GM20431 (cell line): ENCODE results near the gene ISYNA1.

Source experiments
- in situ Hi-C: fragments of 300-500 bp; cut with MseI, MboI; formaldehyde crosslinking; loops from one replicate; pipeline ENCODE4 v1.15.0; 2020; ENCODE audit warnings: low sequenced_read_pairs; ENCODE audit not compliant: unreplicated experiment

Gene ISYNA1

GRCh38 chr19:18401580-18402112 lies 36.3 kb downstream of the ISYNA1 start:
- in situ Hi-C loops, result no loop called here

- in situ Hi-C loops, result no loop called here
Measured at GRCh38 chr19:18399008-18399407, 38.9 kb downstream of the ISYNA1 start.

- in situ Hi-C loops, result no loop called here
Measured at GRCh38 chr19:18397242-18398202, 40.4 kb downstream of the ISYNA1 start, which contains the start of gene LRRC25. Gene LRRC25 (minus strand): TSS chr19:18397622. CDS start chr19:18396963, 659 bp downstream.

GRCh38 chr19:18396471-18397241 lies 41.3 kb downstream of the ISYNA1 start:
- in situ Hi-C loops, result no loop called here

DNA sequence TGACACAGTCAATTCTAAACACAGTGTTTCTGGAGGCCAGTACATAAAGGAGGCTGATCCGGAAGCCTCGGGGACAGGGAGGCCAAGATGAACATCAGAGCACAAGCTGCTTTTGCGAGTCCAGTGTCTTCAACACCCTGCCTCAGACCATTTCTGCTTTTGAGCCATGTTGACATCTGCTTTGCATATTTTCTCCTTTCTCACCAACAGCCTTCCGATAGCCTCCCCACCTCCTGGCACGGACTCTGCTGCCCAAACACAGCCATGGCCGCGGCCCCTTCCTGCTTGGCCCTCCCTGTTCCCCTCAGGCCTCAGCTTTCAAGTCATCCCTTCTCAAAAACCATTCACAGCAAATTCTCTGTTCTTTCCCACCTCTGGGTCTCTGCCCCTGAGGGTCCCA lies 44.1 kb downstream of the ISYNA1 start:
- in situ Hi-C loops, result no loop called here

- in situ Hi-C loops, result no loop called here
Measured at GRCh38 chr19:18392926-18393325, 45.0 kb downstream of the ISYNA1 start.

GRCh38 chr19:18392417-18392816 lies 45.5 kb downstream of the ISYNA1 start:
- in situ Hi-C loops, result no loop called here

- in situ Hi-C loops, result no loop called here
Measured at GRCh38 chr19:18391509-18392075, 46.3 kb downstream of the ISYNA1 start.

- in situ Hi-C loops, result no loop called here
Measured at GRCh38 chr19:18390065-18390907, 47.6 kb downstream of the ISYNA1 start.

- in situ Hi-C loops, result no loop called here
Measured at GRCh38 chr19:18389726-18390064, 48.2 kb downstream of the ISYNA1 start.

DNA sequence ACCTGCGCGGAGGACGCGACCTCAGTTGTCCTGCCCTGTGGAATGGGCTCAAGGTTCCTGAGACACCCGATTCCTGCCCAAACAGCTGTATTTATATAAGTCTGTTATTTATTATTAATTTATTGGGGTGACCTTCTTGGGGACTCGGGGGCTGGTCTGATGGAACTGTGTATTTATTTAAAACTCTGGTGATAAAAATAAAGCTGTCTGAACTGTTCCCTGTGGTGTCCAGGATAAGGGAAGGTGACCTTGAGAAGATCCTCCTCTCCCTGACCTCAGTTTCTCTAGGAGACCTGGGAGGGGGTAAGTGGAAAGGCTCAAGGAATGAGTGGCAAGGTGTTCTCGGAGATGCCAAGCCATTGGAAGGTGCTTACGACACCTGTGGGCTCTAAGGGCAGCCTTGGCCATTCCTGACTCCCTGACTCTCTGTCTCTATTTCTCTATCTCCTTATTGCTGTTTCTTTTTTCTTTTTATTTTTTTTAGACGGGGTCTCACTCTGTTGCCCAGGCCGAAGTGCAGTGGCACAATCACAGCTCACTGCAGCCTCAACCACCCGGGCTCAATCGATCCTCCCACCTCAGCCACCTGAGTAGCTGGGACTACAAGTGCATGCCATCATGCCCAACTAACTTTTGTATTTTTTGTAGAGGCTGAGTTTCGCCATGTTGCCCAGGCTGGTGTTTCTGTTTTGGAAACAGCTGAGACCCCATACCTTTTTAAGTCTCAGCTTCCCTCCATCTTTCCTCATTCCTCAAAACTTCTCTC lies 48.8 kb downstream of the ISYNA1 start:
- in situ Hi-C loops, result no loop called here

DNA sequence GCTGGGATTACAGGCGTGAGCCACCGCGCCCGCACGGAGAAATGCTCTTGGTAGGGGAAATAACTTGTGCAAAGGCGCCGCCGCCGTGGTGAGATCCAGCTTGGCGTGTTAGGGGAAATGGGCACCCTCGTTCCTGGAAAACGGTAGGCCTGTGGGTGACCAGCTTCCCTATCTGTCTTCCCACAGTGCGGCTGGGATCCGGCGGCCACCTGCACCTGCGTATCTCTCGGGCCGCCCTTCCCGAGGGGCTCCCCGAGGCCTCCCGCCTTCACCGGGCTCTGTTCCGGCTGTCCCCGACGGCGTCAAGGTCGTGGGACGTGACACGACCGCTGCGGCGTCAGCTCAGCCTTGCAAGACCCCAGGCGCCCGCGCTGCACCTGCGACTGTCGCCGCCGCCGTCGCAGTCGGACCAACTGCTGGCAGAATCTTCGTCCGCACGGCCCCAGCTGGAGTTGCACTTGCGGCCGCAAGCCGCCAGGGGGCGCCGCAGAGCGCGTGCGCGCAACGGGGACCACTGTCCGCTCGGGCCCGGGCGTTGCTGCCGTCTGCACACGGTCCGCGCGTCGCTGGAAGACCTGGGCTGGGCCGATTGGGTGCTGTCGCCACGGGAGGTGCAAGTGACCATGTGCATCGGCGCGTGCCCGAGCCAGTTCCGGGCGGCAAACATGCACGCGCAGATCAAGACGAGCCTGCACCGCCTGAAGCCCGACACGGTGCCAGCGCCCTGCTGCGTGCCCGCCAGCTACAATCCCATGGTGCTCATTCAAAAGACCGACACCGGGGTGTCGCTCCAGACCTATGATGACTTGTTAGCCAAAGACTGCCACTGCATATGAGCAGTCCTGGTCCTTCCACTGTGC lies 49.6 kb downstream of the ISYNA1 start:
- in situ Hi-C loops, result no loop called here

DNA sequence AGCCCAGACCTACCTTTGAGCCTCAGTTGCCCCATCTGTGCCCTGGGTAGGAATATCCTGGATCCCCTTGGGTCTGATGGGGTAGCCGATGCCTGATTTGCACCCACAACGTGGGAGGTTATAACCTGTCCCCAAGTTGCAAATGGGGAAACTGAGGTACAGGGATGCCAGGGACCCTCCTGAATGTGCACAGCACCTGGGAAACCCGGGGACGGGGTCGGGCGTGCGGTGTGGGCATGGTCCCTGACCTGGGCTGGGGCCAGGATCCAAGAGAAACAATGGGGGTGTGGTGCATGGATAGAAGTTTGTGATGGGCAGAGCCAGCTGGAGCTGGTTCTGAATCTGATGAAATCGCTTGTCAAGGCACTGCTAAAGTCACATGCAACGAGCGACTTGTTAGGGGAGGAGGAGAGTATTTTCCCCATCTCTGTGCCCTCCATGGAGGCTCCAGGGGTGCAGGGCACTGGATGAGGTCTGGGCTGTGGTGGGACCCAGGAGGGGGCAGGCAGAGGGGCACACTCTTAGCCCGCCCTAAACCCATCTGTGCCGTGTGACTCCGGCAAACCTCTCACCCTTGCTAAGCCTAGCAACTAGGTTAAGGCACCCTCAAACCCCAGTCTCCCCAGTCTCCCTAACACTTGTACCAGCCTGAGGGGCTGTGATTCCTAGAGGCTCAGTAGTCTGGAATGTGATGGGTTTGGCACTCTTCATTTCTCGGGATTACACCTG lies 51.2 kb downstream of the ISYNA1 start:
- in situ Hi-C loops, result no loop called here

DNA sequence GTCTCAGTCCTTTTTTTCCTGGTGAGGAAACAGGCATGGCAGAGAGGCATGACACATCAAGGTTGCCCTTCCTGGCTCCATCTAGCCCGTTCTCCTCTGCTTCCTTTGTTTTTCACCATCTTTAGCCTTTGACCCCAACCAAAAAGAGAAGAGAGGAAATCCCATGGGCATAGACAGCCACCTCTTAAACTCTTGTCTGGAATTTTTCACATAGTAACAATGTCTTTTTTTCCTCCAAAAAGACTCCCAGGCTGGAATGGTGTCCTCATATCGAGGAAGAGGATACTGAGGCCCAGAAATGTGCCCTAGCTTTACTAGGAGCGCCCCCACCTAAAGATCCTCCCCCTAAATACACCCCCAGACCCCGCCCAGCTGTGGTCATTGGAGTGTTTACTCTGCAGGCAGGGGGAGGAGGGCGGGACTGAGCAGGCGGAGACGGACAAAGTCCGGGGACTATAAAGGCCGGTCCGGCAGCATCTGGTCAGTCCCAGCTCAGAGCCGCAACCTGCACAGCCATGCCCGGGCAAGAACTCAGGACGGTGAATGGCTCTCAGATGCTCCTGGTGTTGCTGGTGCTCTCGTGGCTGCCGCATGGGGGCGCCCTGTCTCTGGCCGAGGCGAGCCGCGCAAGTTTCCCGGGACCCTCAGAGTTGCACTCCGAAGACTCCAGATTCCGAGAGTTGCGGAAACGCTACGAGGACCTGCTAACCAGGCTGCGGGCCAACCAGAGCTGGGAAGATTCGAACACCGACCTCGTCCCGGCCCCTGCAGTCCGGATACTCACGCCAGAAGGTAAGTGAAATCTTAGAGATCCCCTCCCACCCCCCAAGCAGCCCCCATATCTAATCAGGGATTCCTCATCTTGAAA lies 52.0 kb downstream of the ISYNA1 start, which contains the start of gene GDF15:
TSS of gene GDF15 (plus strand) at position 484 of the 868 bp plus-strand sequence. CDS start at position 516, 32 bp downstream.
- in situ Hi-C loops, result no loop called here

DNA sequence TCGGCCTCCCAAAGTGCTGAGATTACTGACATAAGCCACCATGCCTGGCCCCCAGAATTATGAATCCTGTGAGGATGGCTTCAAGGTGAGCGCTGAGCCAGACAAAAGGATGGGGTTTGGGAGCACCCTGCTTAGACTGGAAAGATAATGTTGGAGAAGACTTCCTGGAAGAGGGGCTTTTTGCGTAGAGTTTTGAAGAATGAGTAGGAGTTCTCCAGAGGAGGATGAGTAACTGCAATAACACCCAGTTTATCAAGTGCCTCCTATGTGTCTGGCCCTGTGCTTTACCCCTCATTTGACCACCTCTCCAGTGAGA lies 52.6 kb downstream of the ISYNA1 start:
- in situ Hi-C loops, result no loop called here

DNA sequence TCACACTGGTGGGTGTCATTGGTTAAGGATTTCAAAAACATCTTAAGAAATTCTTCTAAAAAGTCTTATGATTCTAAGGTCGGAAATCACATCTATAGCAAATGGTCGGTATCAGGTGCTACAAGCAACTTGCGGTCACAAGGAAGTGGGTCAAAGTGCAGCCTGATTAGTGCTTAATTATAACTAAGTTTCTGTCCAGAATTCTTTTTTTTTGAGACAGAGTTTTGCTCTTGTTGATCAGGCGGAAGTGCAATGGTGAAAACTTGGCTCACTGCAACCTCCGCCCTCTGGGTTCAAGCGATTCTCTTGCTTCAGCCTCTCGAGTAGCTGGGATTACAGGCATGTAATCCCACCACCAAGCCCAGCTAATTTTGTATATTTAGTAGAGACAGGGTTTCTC lies 53.2 kb downstream of the ISYNA1 start:
- in situ Hi-C loops, result no loop called here
